HG03103 (cell line): ENCODE measurements around the gene PAIP2.
"Not testable (repeated sequence)": the region's sequence is repeated elsewhere in the genome, so short reads cannot be mapped to it uniquely, and the experiment has no call there.

Experiments
- ATAC-seq: cut with Tn5 transposase; IDR thresholded peaks from one replicate; pipeline ENCODE4 v1.9.1; 2021; ENCODE audit warnings: low read depth; ENCODE audit not compliant: unreplicated experiment

PAIP2 gene

GRCh38 chr5:139407517-139407916 is 65.9 kb downstream of the PAIP2 start:
- no peak for ATAC-seq

DNA sequence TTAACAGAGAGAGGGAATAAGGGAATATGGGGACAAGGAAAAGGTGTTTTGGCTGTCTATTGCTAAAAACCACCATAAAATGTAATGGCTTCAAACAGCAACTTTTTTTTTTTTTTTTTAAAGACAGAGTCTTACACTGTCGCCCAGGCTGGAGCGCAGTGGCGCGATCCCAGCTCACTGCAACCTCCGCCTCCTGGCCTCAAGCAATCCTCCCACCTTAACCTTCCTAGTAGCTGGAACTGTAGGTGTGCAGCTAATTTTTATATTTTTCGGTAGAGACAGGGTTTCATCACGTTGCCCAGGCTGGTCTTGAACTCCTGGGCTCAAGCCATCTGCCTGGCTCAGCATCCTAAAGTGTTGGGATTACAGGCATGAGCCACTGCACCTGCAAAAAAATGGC is 66.5 kb downstream of the PAIP2 start:
- no peak for ATAC-seq

DNA sequence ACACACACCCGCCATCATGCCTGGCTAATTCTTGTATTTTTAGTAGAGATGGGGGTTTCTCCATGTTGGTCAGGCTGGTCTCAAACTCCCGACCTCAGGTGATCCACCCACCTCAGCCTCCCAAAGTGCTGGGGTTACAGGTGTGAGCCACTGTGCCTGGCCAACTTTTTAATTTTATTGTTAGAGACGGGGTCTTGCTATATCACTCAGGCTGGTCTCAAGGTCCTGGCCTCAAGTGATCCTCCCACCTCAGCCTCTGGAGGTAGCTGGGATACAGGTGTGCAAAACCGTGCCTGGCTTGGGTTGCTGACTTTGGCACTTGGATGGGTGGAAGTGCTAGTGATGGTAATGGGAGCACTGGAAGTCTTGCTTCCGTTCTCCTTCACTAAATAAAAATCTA is 67.5 kb downstream of the PAIP2 start:
- not testable (repeated sequence) for ATAC-seq

GRCh38 chr5:139410121-139410992 is 68.7 kb downstream of the PAIP2 start:
- ATAC-seq, result no peak

DNA sequence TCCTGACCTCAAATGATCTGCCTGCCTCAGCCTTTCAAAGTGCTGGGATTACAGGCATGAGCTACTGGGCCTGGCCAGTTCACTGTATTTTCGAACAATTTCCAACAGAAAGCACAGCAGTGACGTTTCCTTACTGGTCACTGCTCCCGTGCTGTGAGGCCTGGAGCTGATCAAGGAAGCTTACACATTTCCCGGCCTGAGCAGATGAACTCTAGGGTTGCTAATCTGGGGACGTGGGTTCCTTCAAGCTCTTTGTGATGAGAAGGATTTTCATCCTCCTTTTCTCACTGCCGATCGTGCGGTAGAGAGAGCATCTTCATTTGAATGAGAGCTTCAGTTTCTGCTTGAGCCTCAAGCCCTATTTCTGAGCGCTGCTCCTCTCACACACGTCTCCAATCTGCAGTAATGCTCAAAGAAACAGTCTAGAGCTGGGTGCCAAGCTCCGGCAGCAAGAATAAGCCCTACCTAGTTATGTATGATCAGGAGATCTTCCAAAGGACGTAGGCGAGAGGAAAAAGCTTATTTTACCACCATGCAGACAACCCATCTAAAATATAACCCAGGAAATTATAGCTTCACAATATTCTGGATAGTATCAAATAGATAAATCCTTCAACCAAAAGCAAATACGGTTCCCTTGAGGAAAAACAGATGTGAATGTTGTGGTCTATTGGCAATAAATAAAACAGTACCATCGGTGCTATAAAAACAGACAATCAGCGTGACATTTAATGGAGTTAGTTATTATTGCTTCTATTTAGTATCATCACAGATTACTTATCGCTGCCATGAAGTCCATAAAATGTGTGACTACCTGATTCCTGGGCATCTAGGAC is 69.6 kb downstream of the PAIP2 start:
- ATAC-seq, result no peak

- ATAC-seq, result no peak
These were observed 71.5 kb downstream of the PAIP2 start for GRCh38 chr5:139413153-139413552.

DNA sequence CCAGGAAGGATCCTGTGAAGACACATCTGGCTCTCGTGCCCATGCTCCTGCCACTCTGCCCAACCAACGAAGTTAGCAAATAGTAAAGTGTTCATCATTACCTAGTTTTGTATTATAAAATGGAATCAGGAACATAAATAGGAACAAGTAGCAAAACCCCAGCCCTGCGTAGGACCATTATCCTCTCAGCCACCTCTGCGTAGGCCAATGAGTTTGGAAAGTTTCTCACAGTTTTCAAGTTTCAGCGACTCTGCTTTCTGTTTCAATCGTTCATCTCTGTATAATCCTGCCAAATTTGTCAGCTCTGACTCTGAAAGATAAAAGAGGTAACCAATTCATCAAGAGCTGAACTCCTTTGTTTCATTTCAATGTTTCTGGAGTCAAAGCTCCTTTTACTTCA is 72.3 kb downstream of the PAIP2 start:
- no peak for ATAC-seq

DNA sequence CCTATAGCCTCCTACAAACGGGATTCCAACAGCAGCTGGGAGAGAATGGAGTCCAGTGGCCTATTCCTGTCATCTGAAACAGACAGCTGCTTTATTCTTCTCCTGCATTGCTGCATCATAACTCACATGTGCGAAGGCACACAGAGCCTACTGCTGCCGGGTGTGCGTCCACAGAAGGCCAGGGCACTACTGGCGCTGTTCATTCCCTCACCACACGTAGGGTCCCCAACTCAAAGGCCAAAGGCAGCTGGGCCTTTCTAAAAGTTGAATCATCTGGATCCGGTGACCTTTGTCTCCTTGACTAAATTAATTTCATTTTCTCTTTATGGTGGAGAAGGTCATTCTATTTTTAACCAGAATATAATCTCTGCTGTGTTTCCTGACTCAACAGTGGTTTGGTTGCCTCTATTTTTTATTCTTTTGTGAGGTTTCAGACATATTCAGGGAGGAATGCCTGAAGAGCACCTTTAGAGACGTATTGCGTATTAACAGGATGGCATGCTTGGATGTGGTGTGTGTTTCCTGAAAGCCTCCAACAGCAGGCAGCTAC is 73.0 kb downstream of the PAIP2 start:
- ATAC-seq, result no peak

DNA sequence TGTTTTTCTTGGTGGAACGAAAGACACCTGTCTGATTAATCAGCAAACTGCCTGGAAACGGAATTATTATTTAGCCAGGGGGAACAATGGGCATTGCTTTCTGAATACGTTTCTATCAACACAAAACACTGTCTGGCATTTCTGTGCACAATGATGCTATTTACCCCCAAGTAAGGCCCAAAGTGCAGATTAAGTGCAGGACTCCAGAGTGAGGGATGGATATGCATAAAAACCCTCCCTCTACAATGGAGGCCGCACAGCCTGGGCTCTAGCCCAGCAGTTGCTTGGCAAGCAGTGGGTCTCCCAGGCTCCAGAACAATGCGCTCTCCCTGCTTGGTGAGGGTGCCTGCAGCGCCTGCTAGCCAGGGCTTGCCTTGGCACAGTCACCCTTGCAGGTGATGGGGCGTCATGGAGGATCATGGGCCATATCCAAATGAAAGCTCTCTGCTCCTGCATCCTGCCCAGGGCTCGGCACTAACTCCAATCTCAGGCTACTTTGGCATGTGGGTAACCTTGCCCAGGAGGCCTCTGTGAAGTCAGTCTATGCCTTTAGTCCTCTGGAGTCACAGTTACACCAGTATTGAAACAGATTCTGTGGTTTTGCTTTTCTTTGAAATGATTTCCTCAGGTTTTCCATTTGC is 73.7 kb downstream of the PAIP2 start:
- no peak for ATAC-seq

- no peak for ATAC-seq
These were observed 74.2 kb downstream of the PAIP2 start for GRCh38 chr5:139415869-139416268.

DNA sequence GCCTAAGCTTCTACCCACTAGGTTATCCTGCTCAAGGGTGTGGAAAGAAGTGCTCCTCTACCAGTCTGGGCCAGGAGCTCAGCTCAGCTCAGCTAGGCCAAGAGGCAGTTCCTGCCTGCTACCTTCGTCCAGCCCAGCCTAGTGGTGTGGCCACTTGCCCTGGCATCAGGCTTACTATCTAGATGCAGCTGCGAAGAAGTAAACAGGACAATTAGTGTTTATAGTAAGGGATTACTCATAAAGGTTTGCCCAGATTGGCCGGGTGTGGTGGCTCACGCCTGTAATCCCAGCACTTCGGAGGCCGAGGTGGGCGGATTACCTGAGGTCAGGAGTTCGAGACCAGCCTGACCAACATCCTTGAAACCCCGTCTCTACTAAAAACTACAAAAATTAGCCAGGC is 75.0 kb downstream of the PAIP2 start:
- no peak for ATAC-seq

DNA sequence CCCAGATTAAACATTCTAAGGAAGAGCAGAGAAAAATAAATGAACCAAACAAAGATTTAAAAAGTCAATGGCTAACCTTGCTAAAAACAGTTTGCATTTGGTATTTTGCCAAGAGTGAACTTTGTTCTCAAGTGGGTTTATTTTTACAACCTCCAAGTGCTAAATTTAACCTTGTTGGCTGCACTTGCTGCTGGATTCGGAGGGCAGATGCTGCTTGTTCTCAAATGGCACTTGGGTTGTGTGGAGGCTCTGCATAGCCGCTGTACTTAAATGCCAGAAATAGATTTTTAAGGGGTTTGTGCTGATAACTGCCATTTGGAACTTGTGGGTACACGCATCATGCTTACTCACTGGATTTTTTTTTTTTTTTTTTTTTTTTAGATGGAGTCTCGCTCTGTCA is 75.6 kb downstream of the PAIP2 start:
- ATAC-seq, result no peak

- no peak for ATAC-seq
These were observed 77.1 kb downstream of the PAIP2 start for GRCh38 chr5:139418793-139419192.
